HepG2 (cell line): Measurements from ENCODE around the gene CLDN7. TPM values are rescaled to one million over a fixed set of nuclear protein-coding genes. Genes with fewer than 3 reads are reported as not detected.

ENCODE experiments used
- ASH2L ChIP-seq: fragments of 300-600, 200-600 bp; sonication (generic); IDR thresholded peaks from 2 replicates; pipeline ENCODE4 v1.7.0; 2017; ENCODE audit warnings: low read depth, mild to moderate bottlenecking, moderate library complexity, mixed read lengths, low read length; ENCODE audit not compliant: insufficient read length
- HNF4A ChIP-seq: sonication (generic); formaldehyde crosslinking; IDR thresholded peaks from 2 replicates; pipeline ENCODE4 v1.4.0; 2020; ENCODE audit warnings: missing genetic modification reagents
- HNRNPLL ChIP-seq: fragments of 200-400 bp; formaldehyde crosslinking; IDR thresholded peaks from 2 replicates; pipeline ENCODE4 v1.6.1; 2017; ENCODE audit warnings: mild to moderate bottlenecking, low read depth, low read length; ENCODE audit not compliant: poor library complexity, severe bottlenecking
- NFYB ChIP-seq: sonication (generic); formaldehyde crosslinking; IDR thresholded peaks from 2 replicates; pipeline ENCODE4 v1.4.0; 2020; ENCODE audit warnings: missing genetic modification reagents
- POLR2AphosphoS5 ChIP-seq: IDR thresholded peaks from 2 replicates; pipeline ENCODE4 v1.6.1; 2012; ENCODE audit warnings: low read depth, low read length
- TEAD2 ChIP-seq: sonication (generic); formaldehyde crosslinking; IDR thresholded peaks from 2 replicates; pipeline ENCODE4 v1.9.0; 2021; ENCODE audit warnings: missing genetic modification reagents
- ZBTB14 ChIP-seq: sonication (generic); formaldehyde crosslinking; IDR thresholded peaks from 2 replicates; pipeline ENCODE4 v1.4.0; 2020; ENCODE audit warnings: missing genetic modification reagents
- ZBTB7A ChIP-seq: sonication (generic); formaldehyde crosslinking; IDR thresholded peaks from 2 replicates; pipeline ENCODE4 v1.8.0; 2022; ENCODE audit warnings: mild to moderate bottlenecking, missing genetic modification reagents
- ZGPAT ChIP-seq: IDR thresholded peaks from 2 replicates; pipeline ENCODE4 v1.6.1; 2016; ENCODE audit warnings: mild to moderate bottlenecking
- ZNF510 ChIP-seq: sonication (generic); formaldehyde crosslinking; IDR thresholded peaks from 2 replicates; pipeline ENCODE4 v1.4.0; 2020; ENCODE audit warnings: low read depth, mild to moderate bottlenecking, missing genetic modification reagents
- ZNF552 ChIP-seq: sonication (generic); formaldehyde crosslinking; IDR thresholded peaks from 2 replicates; pipeline ENCODE4 v1.9.0; 2022; ENCODE audit warnings: missing genetic modification reagents, mild to moderate bottlenecking, borderline replicate concordance
- ZNF746 ChIP-seq: sonication (generic); formaldehyde crosslinking; IDR thresholded peaks from 2 replicates; pipeline ENCODE4 v1.8.0; 2022; ENCODE audit warnings: mild to moderate bottlenecking, missing genetic modification reagents
- ZNF850 ChIP-seq: sonication (generic); formaldehyde crosslinking; conservative IDR thresholded peaks from 2 replicates; pipeline ENCODE4 v1.9.0; 2021; ENCODE audit warnings: mild to moderate bottlenecking, missing genetic modification reagents
- polyA plus RNA-seq, 8 experiments: library from polyadenylated mRNA; depleted of rRNA in 3 of 8; stranded (reverse) in 7 of 8; unstranded in 1 of 8; fragments of >200 nt; fragmentation: Illumina TruSeq in 4 of 8; extraction: Trizol in 4 of 8; gene quantifications; 2 replicates each; pipeline versions ENCODE4 v1.2.1 to v1.2.3, GENCODE V29; 2011 to 2016; ENCODE audit warnings: low read depth in 4 of 8, missing spikeins in 1 of 8, mixed read lengths in 1 of 8; ENCODE audit not compliant: insufficient read depth in 1 of 8
- total RNA-seq, 5 experiments: library from RNA; depleted of rRNA; stranded (reverse); fragments of >200 nt; fragmentation: Illumina TruSeq; extraction: Trizol; gene quantifications; 2 replicates each; pipeline ENCODE4 v1.2.3, GENCODE V29; 2016; ENCODE audit warnings: low read depth in 1 of 5
- TF ChIP-seq, protein P1 (sequence below): sonication (generic); formaldehyde crosslinking; IDR thresholded peaks from one replicate; pipeline ENCODE4 v1.5.1; 2020; ENCODE audit warnings: mild to moderate bottlenecking, missing genetic modification reagents; ENCODE audit errors: not compliant biosample characterization
- TF ChIP-seq, protein P2 (sequence below): sonication (generic); formaldehyde crosslinking; IDR thresholded peaks from 2 replicates; pipeline ENCODE4 v1.5.0; 2020; ENCODE audit warnings: missing genetic modification reagents, mild to moderate bottlenecking, borderline replicate concordance
- TF ChIP-seq, protein P3 (sequence below): sonication (generic); formaldehyde crosslinking; IDR thresholded peaks from 2 replicates; pipeline ENCODE4 v1.4.0; 2020; ENCODE audit warnings: mild to moderate bottlenecking, missing genetic modification reagents

The CLDN7 gene
- total and polyA plus RNA-seq, 2 of the 13 experiments (the other 11 are each of a cell fraction or from before 2014, with no cell fraction given), result not detected

- TF ChIP-seq, protein P1, sequence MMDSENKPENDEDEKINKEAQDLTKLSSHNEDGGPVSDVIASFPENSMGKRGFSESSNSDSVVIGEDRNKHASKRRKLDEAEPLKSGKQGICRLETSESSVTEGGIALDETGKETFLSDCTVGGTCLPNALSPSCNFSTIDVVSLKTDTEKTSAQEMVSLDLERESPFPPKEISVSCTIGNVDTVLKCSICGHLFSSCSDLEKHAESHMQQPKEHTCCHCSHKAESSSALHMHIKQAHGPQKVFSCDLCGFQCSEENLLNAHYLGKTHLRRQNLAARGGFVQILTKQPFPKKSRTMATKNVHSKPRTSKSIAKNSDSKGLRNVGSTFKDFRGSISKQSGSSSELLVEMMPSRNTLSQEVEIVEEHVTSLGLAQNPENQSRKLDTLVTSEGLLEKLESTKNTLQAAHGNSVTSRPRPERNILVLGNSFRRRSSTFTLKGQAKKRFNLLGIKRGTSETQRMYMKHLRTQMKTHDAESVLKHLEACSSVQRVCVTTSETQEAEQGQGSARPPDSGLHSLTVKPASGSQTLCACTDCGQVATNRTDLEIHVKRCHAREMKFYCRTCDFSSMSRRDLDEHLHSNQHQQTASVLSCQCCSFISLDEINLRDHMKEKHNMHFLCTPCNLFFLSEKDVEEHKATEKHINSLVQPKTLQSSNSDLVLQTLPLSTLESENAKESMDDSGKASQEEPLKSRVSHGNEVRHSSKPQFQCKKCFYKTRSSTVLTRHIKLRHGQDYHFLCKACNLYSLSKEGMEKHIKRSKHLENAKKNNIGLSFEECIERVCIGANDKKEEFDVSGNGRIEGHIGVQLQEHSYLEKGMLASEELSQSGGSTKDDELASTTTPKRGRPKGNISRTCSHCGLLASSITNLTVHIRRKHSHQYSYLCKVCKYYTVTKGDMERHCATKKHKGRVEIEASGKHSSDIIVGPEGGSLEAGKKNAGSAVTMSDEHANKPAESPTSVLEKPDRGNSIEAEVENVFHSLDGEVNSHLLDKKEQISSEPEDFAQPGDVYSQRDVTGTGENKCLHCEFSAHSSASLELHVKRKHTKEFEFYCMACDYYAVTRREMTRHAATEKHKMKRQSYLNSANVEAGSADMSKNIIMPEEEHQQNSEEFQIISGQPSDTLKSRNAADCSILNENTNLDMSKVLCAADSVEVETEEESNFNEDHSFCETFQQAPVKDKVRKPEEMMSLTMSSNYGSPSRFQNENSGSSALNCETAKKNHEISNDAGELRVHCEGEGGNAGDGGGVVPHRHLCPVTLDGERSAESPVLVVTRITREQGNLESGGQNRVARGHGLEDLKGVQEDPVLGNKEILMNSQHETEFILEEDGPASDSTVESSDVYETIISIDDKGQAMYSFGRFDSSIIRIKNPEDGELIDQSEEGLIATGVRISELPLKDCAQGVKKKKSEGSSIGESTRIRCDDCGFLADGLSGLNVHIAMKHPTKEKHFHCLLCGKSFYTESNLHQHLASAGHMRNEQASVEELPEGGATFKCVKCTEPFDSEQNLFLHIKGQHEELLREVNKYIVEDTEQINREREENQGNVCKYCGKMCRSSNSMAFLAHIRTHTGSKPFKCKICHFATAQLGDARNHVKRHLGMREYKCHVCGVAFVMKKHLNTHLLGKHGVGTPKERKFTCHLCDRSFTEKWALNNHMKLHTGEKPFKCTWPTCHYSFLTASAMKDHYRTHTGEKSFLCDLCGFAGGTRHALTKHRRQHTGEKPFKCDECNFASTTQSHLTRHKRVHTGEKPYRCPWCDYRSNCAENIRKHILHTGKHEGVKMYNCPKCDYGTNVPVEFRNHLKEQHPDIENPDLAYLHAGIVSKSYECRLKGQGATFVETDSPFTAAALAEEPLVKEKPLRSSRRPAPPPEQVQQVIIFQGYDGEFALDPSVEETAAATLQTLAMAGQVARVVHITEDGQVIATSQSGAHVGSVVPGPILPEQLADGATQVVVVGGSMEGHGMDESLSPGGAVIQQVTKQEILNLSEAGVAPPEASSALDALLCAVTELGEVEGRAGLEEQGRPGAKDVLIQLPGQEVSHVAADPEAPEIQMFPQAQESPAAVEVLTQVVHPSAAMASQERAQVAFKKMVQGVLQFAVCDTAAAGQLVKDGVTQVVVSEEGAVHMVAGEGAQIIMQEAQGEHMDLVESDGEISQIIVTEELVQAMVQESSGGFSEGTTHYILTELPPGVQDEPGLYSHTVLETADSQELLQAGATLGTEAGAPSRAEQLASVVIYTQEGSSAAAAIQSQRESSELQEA (CRISPR knock-in tag), result no peak
- no peak for TF ChIP-seq NFYB (CRISPR knock-in tag)
- TF ChIP-seq ZNF850, result no peak
- no peak for TF ChIP-seq ZNF746
- TF ChIP-seq HNRNPLL, result no peak
- no peak for TF ChIP-seq ZGPAT (CRISPR knock-in tag)
- TF ChIP-seq, protein P2, sequence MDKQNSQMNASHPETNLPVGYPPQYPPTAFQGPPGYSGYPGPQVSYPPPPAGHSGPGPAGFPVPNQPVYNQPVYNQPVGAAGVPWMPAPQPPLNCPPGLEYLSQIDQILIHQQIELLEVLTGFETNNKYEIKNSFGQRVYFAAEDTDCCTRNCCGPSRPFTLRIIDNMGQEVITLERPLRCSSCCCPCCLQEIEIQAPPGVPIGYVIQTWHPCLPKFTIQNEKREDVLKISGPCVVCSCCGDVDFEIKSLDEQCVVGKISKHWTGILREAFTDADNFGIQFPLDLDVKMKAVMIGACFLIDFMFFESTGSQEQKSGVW (CRISPR knock-in tag), result no peak
- TF ChIP-seq ASH2L, result peak; percentile 11
- TF ChIP-seq, protein P3, sequence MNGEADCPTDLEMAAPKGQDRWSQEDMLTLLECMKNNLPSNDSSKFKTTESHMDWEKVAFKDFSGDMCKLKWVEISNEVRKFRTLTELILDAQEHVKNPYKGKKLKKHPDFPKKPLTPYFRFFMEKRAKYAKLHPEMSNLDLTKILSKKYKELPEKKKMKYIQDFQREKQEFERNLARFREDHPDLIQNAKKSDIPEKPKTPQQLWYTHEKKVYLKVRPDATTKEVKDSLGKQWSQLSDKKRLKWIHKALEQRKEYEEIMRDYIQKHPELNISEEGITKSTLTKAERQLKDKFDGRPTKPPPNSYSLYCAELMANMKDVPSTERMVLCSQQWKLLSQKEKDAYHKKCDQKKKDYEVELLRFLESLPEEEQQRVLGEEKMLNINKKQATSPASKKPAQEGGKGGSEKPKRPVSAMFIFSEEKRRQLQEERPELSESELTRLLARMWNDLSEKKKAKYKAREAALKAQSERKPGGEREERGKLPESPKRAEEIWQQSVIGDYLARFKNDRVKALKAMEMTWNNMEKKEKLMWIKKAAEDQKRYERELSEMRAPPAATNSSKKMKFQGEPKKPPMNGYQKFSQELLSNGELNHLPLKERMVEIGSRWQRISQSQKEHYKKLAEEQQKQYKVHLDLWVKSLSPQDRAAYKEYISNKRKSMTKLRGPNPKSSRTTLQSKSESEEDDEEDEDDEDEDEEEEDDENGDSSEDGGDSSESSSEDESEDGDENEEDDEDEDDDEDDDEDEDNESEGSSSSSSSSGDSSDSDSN (CRISPR knock-in tag), result peak; percentile 36; the same call in 1 of the 2 replicates
- TF ChIP-seq POLR2AphosphoS5, result no peak
- TF ChIP-seq TEAD2 (CRISPR knock-in tag), result no peak
- 0 out of 2 replicates have a peak, but pooled peaks have one; percentile 61 for TF ChIP-seq ZBTB7A (CRISPR knock-in tag)
- TF ChIP-seq ZBTB14 (CRISPR knock-in tag), result no peak
- no peak for TF ChIP-seq ZNF510 (CRISPR knock-in tag)
- peak; percentile 36; the same call in 1 of the 2 replicates for TF ChIP-seq HNF4A
- TF ChIP-seq ZNF552 (CRISPR knock-in tag), result no peak
Observed at GRCh38 chr17:7292729-7293128, 30.5 kb upstream of the CLDN7 start (continued).
